ENCODE results near the gene OR6C65.

OR6C65 gene

GRCh38 chr12:55445357-55445756 is 45.0 kb downstream of the OR6C65 start:
- H3K27ac ChIP-seq = no peak overlapping the region
- no peaks in the 10 kb centered on the region for H3K36me3 ChIP-seq
- H3K4me1 ChIP-seq (ENCODE audit: control insufficient read depth in 1 of 2, insufficient read depth in 1 of 2, low read depth in 1 of 2, low read length in 1 of 2) = no peaks in the 10 kb centered on the region
- no peaks in the 10 kb centered on the region for H3K9me3 ChIP-seq
- H3K4me3 ChIP-seq (ENCODE audit: low read depth in 1 of 2, low read length in 1 of 2) = no peak overlapping the region
- H3K27me3 ChIP-seq = no peaks in the 10 kb centered on the region
- no peak for TF ChIP-seq CTCF (IDR thresholded peaks at IDR 0.05)

GRCh38 chr12:55446326-55446725 is 46.0 kb downstream of the OR6C65 start:
- TF ChIP-seq CTCF (IDR thresholded peaks at IDR 0.05) = no peak
- no peak overlapping the region for H3K4me3 ChIP-seq (ENCODE audit: low read depth in 1 of 2, low read length in 1 of 2)
- H3K36me3 ChIP-seq = no peaks in the 10 kb centered on the region
- H3K9me3 ChIP-seq = no peaks in the 10 kb centered on the region
- H3K27ac ChIP-seq = no peak overlapping the region
- H3K4me1 ChIP-seq (ENCODE audit: control insufficient read depth in 1 of 2, insufficient read depth in 1 of 2, low read depth in 1 of 2, low read length in 1 of 2) = no peaks in the 10 kb centered on the region
- H3K27me3 ChIP-seq = no peaks in the 10 kb centered on the region

- Histone ChIP-seq H3K36me3 (no peaks in the 10 kb centered on the region), H3K4me3 (ENCODE audit: low read depth in 1 of 2, low read length in 1 of 2) (no peak overlapping the region), H3K9me3 (no peaks in the 10 kb centered on the region), H3K27me3 (no peaks in the 10 kb centered on the region), H3K27ac (no peak overlapping the region), H3K4me1 (ENCODE audit: control insufficient read depth in 1 of 2, insufficient read depth in 1 of 2, low read depth in 1 of 2, low read length in 1 of 2) (no peaks in the 10 kb centered on the region)
- TF ChIP-seq CTCF (IDR thresholded peaks at IDR 0.05) = no peak
These were observed 48.5 kb downstream of the OR6C65 start for GRCh38 chr12:55448825-55449224.
